Measurements from ENCODE around the gene RASL11B.
"Not testable (repeated sequence)": the region's sequence is repeated elsewhere in the genome, so short reads cannot be mapped to it uniquely, and the experiment has no call there.

The RASL11B gene, protein sequence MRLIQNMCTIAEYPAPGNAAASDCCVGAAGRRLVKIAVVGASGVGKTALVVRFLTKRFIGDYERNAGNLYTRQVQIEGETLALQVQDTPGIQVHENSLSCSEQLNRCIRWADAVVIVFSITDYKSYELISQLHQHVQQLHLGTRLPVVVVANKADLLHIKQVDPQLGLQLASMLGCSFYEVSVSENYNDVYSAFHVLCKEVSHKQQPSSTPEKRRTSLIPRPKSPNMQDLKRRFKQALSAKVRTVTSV

DNA sequence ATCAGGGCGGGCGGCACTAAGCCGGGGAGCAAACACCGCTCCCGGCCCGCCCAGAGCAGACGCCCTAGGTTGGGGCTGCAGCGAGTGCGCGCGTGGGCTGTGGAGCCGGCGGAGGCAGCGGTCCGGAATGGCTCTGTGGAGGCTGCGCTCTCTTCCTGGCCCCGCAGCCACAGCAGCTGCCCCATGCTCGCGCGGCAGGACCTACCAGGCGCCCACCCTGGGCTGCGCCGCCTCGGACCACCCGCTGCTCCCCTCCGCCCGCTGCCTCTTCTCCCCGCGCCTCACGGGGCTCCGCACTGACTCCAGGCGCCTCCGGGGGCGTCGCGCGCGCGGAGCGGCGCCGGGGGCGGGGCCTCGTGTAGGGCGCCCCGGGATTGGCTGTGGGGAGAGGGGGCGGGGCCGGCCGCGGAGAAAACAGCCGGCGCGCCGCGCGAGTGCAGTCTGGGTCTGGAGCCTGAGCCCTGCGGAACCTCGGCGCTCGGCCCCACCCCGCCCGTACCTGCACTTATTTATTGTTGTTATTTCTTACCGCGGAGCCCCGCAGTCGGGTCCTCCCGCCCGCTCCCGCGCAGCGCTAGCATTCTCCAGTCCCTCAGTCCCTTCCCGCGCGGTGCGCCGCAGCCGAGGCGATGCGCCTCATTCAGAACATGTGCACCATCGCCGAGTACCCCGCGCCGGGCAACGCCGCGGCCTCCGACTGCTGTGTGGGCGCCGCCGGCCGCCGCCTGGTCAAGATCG is at the start of gene RASL11B:
Gene RASL11B (plus strand): TSS at position 439 of the 738 bp plus-strand sequence. CDS start 191 bp downstream, at position 630.
- in situ Hi-C loops (cut with MboI; ENCODE audit: low sequenced_read_pairs) = no loop called here

DNA sequence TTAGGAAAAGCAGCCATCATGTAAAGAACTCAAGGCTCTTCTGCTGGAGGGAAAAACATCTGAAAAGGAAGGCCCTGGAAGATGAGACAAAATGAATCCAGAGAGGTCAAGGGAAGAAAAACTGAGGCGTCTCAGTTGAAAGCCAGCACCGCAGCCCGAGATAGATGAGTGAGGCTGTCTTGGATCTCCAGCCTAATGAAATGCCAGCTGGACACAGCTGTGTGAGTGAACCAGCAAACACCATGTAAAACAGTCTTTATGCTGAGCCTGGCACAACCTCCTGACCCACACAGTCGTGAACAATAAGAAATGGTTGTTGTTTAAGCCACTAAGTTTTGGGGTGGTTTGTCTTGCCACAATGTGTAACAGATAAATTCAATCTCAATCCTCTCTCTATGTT is 48.6 kb upstream of the RASL11B start:
- in situ Hi-C loops (cut with MboI; ENCODE audit: low sequenced_read_pairs) = no loop called here

DNA sequence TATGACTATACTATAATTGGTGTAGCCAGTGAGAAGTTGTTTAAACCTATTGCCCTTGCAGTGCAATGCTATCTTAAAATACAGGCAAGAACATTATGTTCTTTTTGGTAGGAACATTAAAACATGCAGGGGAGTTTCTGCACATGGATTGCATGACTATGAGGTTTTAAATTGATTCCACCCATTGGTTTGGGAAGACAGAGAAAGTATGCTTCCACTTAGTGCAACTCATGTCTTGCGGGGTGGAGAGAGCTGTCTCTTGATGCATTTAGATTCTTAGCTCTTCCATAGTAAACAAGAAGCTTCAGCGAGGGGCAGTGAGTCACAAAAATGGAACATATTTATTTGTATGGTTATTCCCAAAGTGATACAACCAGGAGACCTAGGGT is 39.5 kb upstream of the RASL11B start:
- in situ Hi-C loops (cut with MboI; ENCODE audit: low sequenced_read_pairs) = no loop called here

DNA sequence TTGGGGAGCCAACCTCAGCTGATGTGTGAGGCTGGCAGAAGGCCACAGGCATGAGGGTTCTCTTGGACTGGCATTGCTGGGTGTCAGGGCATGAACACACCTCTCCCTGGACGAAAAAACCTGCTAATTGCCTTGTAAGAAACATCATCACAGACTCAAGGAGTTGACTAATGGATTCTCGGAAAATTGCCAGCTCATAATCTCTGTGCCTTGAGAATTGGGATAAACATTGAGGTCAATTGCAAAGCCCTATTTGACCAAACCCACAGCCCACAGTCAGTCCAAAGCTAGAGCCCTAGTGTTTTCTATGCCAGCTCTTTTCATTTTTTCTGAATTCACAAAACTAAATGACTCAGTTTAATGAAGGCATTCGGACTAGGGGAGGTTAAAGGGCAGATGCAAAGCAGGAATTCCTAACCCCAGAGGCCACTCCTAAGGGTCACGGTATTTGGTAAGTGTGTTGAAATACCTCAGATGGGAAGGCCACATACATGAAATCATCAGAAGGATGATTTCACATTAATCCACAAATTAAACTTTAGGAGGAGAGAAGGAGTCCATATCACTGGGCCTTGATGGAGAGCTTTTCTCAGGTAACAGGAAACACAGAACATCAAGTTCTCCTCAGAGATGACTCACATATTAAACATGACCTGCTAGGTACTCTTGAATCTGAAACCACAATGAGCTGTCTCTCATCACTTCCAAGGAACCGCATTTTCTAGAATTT is 39.0 kb upstream of the RASL11B start:
- in situ Hi-C loops (cut with MboI; ENCODE audit: low sequenced_read_pairs) = no loop called here

DNA sequence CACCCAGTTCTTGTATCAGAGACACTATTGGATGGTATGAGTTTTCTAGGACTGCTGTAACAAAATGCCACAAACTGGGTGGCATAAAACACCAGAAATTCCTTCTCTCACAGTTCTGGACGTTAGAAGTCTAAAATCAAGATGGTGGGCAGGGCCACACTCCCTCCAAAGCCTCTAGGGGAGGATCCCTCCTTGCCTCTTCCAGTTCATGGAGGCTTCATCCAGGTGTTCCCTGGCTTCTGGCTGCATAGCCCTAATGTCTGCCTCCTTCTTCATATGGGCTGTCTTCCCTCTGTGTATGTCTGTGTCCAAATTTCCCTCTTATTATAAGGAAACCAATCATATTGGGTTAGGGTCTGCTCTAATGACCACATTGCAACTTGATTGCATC is 38.4 kb upstream of the RASL11B start:
- in situ Hi-C loops (cut with MboI; ENCODE audit: low sequenced_read_pairs) = no loop called here

DNA sequence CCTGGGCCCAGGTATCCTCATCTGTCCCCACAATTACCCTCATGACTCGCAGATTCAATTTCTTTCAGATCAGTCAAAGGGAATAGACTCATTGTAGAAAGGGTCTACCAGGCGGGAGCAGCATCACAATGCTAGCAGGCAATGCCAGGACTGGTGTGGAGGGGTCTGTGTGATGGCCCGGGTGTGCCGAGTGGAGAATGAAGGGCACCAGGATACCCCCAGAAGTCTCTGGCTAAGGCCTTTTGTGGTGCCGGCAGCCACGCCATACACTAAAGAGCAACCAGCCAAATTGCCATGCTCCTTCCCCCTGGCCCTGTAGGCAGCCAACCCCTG is 37.9 kb upstream of the RASL11B start:
- in situ Hi-C loops (cut with MboI; ENCODE audit: low sequenced_read_pairs) = no loop called here

DNA sequence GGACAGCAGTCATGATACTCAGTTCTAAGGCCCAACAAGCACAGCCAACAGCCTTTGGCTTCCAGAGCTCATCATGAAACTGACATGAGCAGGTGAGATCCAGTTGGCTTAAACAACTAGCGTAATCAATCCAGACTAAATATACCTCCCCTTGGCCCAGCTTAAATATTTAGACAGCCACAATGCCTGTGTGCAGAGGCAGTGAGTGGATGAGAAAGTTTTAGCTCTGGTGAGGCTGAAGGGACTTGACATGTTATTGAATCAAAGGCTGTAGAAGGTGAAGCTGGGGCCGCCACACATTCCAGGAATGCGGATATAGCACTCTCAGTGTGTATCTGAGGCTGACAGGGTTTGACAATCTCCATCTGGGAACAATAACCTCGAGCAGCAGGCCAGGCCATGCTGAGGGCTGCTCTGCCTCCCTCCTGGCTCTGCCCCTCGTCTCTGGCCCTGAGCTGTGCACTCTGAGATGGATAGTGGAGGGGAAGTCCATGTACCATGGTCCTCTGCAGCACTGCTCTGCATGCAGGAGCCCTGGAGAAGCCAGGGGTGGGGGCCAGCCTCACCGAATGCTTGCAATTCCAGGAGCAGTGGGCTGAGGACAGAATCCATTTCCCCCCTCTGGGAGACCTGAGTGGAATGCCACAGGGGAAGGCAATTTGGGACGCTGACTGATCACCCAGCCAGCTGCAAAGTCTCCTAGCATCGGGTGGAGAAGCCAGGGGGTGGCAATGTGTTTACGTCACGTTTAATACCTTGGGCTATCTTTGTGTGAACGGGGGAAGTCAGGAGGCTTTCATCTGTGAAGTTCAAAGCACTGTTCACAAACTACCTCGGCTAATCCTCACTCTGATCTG is 37.3 kb upstream of the RASL11B start:
- in situ Hi-C loops (cut with MboI; ENCODE audit: low sequenced_read_pairs) = no loop called here

DNA sequence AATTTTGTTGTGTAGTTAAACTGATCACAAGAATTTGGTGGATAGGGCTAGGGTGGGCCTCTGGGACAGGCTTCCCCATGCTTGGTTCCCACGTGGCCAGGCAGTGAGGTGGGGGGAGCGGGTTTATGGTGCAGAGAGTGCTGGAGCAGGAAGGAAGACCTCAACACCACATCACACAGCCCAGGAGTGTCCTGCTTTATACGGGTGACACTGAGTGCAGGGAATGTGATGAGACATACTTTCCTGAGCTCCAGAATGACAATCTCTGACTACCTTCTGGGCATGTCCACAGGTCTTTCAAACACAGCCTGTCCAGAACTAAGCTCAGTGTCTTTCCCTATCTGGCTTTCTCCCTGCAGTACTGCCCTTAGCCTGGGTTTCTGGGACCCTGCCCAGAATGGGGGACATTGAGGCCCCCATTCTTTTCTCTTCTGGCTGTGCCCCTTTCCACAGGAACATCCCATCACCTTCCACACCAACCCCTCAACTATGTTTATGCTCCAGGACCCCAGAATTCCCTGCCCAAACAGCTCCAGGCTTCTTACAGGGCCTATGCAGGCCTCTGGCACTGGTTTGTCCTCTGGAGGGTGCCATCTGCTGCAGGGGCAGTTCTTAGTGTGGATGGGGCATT is 36.5 kb upstream of the RASL11B start:
- in situ Hi-C loops (cut with MboI; ENCODE audit: low sequenced_read_pairs) = no loop called here

DNA sequence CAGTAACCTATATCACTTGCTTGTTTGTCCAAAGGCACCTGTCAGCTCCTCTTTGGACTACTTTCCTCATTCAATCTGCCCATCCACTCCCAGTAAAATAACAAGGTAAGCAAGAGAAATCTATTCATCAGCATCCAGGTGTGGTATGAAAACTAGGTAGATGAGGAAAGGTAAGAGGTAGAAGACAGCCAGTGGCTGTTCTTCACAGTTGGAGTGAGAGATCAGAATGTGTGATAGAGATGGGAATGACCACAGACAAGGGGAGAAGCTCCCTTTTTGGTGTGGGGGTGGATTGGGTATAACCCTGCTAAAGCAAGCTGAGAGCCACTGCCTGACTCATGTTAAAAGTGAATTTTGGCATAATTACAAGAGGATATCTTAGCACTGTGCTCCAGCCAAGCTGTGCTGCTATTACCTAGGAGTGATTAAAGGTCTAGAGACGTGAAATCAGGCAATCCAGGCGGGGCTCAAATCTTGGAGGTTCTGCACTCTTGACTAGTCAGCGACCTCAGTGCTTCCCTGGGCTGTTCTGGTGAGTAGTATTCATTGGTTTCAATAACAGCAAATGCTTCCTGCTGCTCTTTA is 28.1 kb upstream of the RASL11B start:
- in situ Hi-C loops (cut with MboI; ENCODE audit: low sequenced_read_pairs) = no loop called here

DNA sequence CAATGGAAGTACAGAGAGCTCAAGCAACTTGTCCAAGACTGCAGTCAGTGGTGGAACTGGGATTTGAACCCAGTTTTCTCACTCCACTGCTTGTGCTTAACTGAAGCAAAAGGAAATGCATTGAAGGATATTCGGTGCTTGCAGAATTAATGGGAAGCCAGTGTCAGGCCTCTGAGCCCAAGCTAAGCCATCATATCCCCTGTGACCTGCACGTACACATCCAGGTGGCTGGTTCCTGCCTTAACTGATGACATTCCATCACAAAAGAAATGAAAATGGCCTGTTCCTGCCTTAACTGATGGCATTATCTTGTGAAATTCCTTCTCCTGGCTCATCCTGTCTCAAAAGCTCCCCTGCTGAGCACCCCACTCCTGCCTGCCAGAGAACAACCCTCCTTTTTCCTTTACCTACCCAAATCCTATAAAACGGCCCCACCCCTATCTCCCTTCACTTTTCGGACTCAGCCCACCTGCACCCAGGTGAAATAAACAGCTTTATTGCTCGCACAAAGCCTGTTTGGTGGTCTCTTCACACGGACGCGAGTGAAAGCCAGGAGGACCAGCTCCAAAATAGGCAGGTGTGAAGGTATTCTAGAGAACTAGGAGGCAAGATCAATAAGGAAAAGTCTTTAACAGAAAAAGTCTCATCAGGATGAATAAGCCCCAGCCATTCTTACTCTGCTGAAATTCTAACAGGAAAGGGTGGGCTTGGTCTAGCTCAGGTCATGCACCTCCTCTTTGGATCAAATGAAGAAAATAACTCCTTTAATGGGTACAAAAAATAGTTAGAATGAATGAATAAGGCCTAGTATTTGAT is 27.3 kb upstream of the RASL11B start:
- in situ Hi-C loops (cut with MboI; ENCODE audit: low sequenced_read_pairs) = not testable (repeated sequence)

DNA sequence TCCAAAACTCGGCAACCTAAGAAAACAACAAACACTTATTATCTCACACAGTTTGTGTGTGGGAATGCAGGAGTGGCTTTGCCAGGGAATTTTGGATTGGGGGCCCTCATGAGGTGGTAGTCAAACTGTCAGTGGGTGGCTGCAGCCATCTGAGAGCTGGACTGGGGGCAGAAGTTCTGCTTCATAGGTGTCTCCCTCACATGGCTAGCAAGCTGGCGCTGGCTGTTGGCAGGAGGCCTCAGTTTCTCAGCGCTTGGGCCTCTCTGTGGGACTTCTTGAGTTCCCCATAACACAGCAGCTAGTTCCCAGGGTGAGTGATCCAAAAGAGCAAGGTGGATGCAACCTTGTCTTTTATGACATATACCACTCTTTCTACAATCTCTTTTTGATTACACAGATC is 26.0 kb upstream of the RASL11B start:
- in situ Hi-C loops (cut with MboI; ENCODE audit: low sequenced_read_pairs) = no loop called here

DNA sequence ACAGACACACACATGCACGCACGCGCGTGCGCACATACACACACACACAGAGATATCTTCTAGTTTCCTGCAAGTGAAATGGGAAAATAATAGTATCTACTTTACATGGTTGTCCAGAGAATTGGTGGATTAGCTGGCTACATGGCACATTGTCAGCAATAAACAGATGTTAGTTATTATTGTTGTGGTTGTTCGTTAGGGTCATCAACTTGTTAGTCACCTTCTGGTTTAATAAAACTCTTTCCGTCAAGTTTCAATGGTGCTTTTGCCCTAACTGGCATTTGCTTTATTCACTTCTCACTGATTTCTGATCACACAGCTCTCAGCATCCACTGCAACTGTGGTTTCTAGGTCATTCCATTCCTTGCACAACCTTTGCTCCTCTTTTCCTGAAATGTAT is 25.4 kb upstream of the RASL11B start:
- in situ Hi-C loops (cut with MboI; ENCODE audit: low sequenced_read_pairs) = no loop called here

DNA sequence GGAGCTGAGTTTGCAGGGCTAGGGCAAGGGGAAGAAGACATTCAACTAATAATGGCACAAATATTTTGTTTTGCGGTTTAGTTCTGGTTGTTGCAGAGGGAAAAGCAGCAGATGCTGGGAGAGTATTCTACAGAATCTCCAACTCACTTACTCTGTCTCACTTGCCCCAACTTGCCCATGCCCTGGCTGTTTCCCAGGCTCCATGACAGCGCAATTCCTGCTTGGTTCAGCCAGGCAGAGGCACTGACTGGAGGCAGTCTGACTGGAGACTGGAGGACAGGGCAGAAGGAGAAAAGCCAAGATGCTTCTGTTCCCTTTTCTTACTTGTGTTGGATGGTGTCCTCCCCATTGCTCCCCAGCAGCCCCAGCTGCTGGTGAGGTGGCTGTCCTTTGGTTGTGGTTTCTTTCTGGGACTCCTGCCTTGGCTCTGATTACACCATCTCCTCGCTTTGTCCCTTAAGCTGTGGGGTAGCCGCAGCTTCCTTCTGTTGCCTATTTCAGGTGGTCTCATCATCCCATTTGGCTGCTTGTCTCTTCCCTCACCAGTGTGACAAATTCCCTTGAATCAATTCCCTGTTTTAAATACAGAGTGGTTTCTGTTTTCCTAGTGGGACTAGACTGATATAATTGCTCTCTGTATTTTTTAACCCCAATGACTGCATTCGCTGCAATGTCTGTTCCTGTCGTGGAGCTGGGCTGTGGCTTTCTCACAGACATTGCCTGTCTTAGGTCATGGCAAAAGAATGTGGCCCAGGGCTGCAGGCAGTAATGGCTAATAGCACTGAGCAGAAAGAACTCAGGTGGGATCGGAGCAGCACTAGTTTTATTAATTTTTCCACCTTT is 24.2 kb upstream of the RASL11B start:
- in situ Hi-C loops (cut with MboI; ENCODE audit: low sequenced_read_pairs) = no loop called here

DNA sequence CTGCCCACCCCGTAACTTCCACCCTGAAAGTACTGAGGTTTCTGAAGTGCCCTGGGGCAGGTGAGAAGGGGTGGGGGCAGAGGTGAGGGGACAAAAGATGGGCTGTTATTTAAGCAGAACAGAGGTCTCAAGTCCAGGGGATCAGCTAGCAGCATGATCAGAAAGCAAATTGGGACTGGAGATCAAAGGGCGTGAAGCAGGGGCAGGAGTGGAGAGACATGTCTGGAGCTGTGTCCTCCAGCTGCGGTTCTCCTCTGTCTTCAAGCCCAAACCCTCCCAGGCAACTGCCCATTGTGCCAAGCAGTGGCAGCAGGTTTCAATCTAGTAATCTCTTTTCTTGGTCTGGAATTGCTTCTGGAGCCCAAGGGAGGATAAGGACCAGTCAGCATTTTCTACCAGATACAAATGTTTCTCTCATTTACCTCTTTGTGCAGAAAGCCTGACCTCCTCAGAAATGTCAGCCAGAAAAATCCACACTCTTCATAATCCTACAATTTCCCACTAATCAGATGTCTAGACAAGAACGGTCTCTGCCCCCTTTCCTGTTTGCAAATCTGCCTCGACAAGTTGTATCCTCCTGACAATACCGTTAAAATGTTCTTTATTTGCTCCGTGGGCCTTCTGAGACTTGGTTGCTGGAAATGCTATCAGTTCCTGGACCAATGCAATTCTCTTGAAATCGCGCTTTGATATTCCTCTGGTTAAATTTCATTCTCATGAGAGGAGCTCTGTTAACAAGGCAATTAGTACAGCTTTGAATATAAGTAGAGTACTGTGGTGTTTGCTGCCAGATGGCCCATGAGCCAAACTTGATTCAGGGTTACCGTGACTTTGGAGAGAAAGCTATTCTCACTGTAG is 23.2 kb upstream of the RASL11B start:
- in situ Hi-C loops (cut with MboI; ENCODE audit: low sequenced_read_pairs) = no loop called here

DNA sequence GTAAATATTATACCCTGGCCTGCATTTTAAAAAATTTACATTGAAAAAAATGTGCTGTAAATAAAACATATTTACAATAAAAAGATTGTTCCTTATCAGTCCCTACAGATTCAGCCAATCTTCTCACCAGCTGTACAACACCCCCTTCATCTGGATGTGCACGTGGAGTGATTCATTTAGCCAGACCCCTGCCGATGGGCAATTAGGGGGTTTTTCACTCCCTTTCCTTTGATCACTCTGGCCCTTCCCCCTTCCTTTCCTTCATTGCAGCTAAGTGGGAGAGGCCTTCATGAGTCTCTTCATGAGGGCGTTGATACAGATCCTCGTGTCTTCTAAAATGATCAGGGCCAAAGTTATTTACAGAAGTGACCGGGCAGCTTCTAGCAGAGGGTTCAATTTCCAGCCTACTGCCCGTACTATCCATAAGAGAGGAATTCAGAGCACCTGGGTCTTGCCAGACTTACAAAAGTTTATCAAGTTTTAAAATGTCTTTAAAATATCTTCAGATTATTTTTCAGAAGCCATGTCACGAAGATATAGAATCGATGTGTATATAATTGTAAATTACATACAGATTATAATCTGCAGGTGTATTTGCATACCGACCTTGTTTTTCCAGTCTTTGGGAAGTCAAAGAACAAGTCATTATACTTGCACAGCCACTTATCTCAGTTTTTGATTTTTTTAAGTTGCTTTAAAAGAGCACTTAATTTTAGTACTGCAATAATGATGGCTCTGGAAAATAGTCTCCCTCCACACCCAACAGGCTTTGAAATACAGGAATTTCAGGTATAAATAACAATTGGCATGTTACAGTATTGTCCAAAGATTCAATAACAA is 21.4 kb upstream of the RASL11B start:
- in situ Hi-C loops (cut with MboI; ENCODE audit: low sequenced_read_pairs) = no loop called here

DNA sequence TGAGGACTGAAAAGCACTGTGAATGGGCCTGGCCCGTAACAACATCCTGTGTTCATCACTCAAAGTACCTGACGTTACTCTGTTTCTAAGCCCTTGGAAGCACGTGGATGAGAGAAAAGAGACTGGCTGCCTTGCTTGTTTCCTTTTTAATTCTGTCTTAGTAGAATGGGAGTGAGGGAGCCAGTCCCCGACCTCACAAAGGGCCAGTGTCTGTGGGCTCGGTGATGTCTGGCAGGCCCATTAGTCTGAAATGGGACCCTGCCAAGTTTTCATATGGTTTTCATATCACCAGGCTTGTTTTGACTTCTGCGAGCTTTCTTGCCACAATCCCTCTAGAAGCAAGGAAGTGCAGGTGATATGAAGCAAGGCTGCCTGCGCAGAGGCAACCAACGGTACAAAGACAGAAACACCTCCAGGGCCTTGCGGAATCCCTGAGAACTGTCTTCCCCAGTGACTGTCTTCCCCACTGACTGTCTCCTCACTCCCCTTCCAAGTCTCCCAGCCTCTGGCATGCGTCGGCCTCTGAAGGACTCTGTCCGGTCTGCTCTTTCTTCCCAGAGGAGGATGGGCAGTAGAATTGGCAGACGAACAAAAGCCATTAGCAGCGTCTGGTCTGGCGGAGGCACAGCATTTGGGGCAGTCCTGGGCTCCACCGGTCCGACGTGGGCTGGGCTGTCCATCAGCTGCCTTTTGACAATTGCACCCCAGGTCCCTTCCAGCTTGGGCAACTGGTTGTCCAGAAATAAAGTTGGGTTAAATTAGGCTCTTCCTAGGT is 20.2 kb upstream of the RASL11B start:
- in situ Hi-C loops (cut with MboI; ENCODE audit: low sequenced_read_pairs) = no loop called here

Measured in HL-60/S4 treated with retinoic acid at 250 ng/mL for 4 days and 3 days (cell line).